Fibroblast of skin of right biceps (primary cell): ENCODE data around the gene LECT2.

ENCODE experiments used
- DNase-seq: peaks from one replicate; pipeline ENCODE4 v3.0.0-alpha.2; 2013

Gene LECT2

GRCh38 chr5:135954899-135955298 is at the start of gene LECT2:
Gene LECT2 (minus strand): TSS chr5:135954983. CDS start chr5:135954833, 150 bp downstream.
- no peak for DNase-seq

GRCh38 chr5:136004436-136004835 is 49.7 kb upstream of the LECT2 start:
- DNase-seq = peak; percentile 94

GRCh38 chr5:136001466-136001981 is 46.7 kb upstream of the LECT2 start:
- peak; percentile 97 for DNase-seq

GRCh38 chr5:136000932-136001331 is 46.1 kb upstream of the LECT2 start:
- DNase-seq = no peak

- DNase-seq = no peak
Measured at GRCh38 chr5:136000147-136000546, 45.4 kb upstream of the LECT2 start.

GRCh38 chr5:135999406-136000139 is 44.8 kb upstream of the LECT2 start:
- peak; percentile 99 for DNase-seq

GRCh38 chr5:135998889-135999288 is 44.1 kb upstream of the LECT2 start:
- no peak for DNase-seq

GRCh38 chr5:135997673-135998335 is 43.0 kb upstream of the LECT2 start:
- no peak for DNase-seq

GRCh38 chr5:135996611-135997010 is 41.8 kb upstream of the LECT2 start:
- DNase-seq = peak; percentile 73

- peak; percentile 53 for DNase-seq
Measured at GRCh38 chr5:135995976-135996375, 41.2 kb upstream of the LECT2 start.

- DNase-seq = peak; percentile 99
Measured at GRCh38 chr5:135993880-135994636, 39.3 kb upstream of the LECT2 start.

GRCh38 chr5:135993335-135993879 is 38.6 kb upstream of the LECT2 start:
- DNase-seq = peak; percentile 69

- DNase-seq = peak; percentile 35
Measured at GRCh38 chr5:135991429-135991828, 36.6 kb upstream of the LECT2 start.

- no peak for DNase-seq
Measured at GRCh38 chr5:135990528-135991255, 35.9 kb upstream of the LECT2 start.

- DNase-seq = no peak
Measured at GRCh38 chr5:135989686-135990085, 34.9 kb upstream of the LECT2 start.

- DNase-seq = no peak
Measured at GRCh38 chr5:135988546-135988945, 33.8 kb upstream of the LECT2 start.

- DNase-seq = peak; percentile 58
Measured at GRCh38 chr5:135986891-135987401, 32.2 kb upstream of the LECT2 start.

- no peak for DNase-seq
Measured at GRCh38 chr5:135986401-135986800, 31.6 kb upstream of the LECT2 start.

- no peak for DNase-seq
Measured at GRCh38 chr5:135985951-135986350, 31.2 kb upstream of the LECT2 start.

- DNase-seq = peak; percentile 21
Measured at GRCh38 chr5:135980620-135981019, 25.8 kb upstream of the LECT2 start.

- peak; percentile 90 for DNase-seq
Measured at GRCh38 chr5:135979510-135979909, 24.7 kb upstream of the LECT2 start.

- DNase-seq = no peak
Measured at GRCh38 chr5:135978993-135979392, 24.2 kb upstream of the LECT2 start.
